Panc1 (cell line): Measurements from ENCODE around the gene IFI30.

Source experiments
- CTCF ChIP-seq: fragments of 450-650 bp; IDR thresholded peaks from 2 replicates; pipeline ENCODE4 v1.5.1; 2017; ENCODE audit warnings: mild to moderate bottlenecking
- POLR2AphosphoS5 ChIP-seq: IDR thresholded peaks from 2 replicates; pipeline ENCODE4 v1.6.1; 2012; ENCODE audit warnings: mild to moderate bottlenecking, low read depth, low read length, moderate library complexity
- REST ChIP-seq, 2 experiments: IDR thresholded peaks; 2 replicates each; pipeline ENCODE4 v1.6.1; 2011 to 2012; ENCODE audit warnings: low read depth in 2 of 2, control low read depth in 1 of 2, low read length in 1 of 2, mild to moderate bottlenecking in 1 of 2, moderate library complexity in 1 of 2; ENCODE audit not compliant: insufficient read depth in 1 of 2

GRCh38 chr19:18216789-18217188, 43.2 kb downstream of the IFI30 start:
- TF ChIP-seq POLR2AphosphoS5, result no peak
- TF ChIP-seq CTCF, result no peak
- TF ChIP-seq REST (IDR thresholded peaks at IDR 0.05; ENCODE audit: insufficient read depth in 1 of 2, low read depth in 2 of 2, low read length in 1 of 2), result no peak
